Thoracic aorta (tissue), 2 donors: ENCODE measurements around the gene ZNHIT2. TPM values are rescaled to one million over a fixed set of nuclear protein-coding genes. Genes with fewer than 3 reads are reported as not detected.
A peak's percentile ranks its signal among the peaks of the same experiment; 100 is the strongest.

Experiments
- ATAC-seq: fragments of 150-250 bp; one replicate; pipeline ENCODE4 v1.8.0; 2017; ENCODE audit warnings: low read depth; ENCODE audit not compliant: insufficient number of reproducible peaks, low FRiP score
- DNase-seq: peaks from one replicate; pipeline ENCODE4 v3.0.0-alpha.2; 2020; ENCODE audit warnings: low spot score
- H3K27ac ChIP-seq, 2 donors: fragments of 200-600 bp; sonication (generic); 1 replicate in 1 of 2; 2 replicates in 1 of 2; pipeline ENCODE4 v1.5.1; 2016; ENCODE audit warnings: mild to moderate bottlenecking in 2 of 2, moderate library complexity in 2 of 2
- H3K27me3 ChIP-seq: fragments of 200-600 bp; sonication (generic); replicated peaks from 2 replicates; pipeline ENCODE4 v1.6.0; 2016; ENCODE audit warnings: mild to moderate bottlenecking; ENCODE audit not compliant: insufficient read depth
- H3K36me3 ChIP-seq: fragments of 200-600 bp; sonication (generic); one replicate; pipeline ENCODE4 v1.5.1; 2016
- H3K4me1 ChIP-seq, 2 donors: fragments of 200-600 bp; sonication (generic); 1 replicate in 1 of 2; 2 replicates in 1 of 2; pipeline versions ENCODE4 v1.5.1 to v1.6.0; 2016; ENCODE audit warnings: low read depth in 2 of 2, mild to moderate bottlenecking in 1 of 2; ENCODE audit not compliant: control insufficient read depth in 1 of 2
- H3K4me3 ChIP-seq: fragments of 200-600 bp; sonication (generic); 2 replicates; pipeline ENCODE4 v1.5.1; 2016; ENCODE audit warnings: mild to moderate bottlenecking
- H3K9me3 ChIP-seq: fragments of 200-600 bp; sonication (generic); 2 replicates; pipeline ENCODE4 v1.5.1; 2016
- total RNA-seq, 2 donors: library from RNA; depleted of rRNA; stranded (reverse); fragments of >200 nt; gene quantifications; one replicate each; pipeline versions ENCODE4 v1.1.0 to v1.2.3, GENCODE V29; 2016
- TF ChIP-seq, protein P1 (sequence below): fragments of 200-600 bp; sonication (generic); IDR thresholded peaks from one replicate; pipeline ENCODE4 v1.5.1; 2019; ENCODE audit warnings: antibody characterized with exemption

The ZNHIT2 gene
- total RNA-seq, 2 donors from 2014 or later: 10.0 to 13.8 TPM

DNA sequence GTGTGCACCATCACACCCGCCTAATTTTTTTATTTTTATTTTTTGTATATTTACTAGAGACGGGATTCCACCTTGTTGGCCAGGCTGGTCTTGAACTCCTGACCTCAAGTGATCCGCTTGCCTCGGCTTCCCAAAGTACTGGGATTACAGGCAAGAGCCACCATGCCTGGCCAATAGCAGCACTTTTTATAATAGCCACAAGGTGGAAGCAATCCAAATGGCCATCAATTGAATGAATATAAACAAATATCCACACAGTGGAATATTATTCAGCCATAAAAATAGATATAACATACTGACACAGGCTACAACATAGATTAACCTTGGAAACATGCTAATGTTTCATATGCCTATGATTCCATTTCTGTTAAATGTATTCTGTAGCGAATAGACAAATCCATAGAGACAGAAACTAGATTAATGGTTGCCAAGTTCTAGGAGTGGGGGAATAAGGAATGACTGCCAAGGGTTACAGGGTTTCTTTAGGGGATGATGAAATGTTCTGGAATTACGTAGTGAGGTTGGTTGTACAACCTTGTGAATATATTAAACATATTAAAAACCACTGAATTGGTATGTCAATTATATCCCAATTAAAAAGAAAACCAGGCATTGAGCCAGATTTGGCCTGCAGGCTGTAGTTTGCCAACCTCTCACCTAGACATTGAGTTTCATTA lies 16.7 kb downstream of the ZNHIT2 start:
- Histone ChIP-seq H3K36me3 (no peaks in the 10 kb centered on the region), H3K27me3 (no peaks in the 10 kb centered on the region), H3K4me3 (no peak overlapping the region), H3K27ac (no peak overlapping the region), H3K9me3 (no peaks in the 10 kb centered on the region), H3K4me1 (peaks cover 11 to 29% of the 10 kb centered on the region in 2 donors)
- TF ChIP-seq, protein P1, sequence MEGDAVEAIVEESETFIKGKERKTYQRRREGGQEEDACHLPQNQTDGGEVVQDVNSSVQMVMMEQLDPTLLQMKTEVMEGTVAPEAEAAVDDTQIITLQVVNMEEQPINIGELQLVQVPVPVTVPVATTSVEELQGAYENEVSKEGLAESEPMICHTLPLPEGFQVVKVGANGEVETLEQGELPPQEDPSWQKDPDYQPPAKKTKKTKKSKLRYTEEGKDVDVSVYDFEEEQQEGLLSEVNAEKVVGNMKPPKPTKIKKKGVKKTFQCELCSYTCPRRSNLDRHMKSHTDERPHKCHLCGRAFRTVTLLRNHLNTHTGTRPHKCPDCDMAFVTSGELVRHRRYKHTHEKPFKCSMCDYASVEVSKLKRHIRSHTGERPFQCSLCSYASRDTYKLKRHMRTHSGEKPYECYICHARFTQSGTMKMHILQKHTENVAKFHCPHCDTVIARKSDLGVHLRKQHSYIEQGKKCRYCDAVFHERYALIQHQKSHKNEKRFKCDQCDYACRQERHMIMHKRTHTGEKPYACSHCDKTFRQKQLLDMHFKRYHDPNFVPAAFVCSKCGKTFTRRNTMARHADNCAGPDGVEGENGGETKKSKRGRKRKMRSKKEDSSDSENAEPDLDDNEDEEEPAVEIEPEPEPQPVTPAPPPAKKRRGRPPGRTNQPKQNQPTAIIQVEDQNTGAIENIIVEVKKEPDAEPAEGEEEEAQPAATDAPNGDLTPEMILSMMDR: no peak
- ATAC-seq: no peak
- DNase-seq: no peak

DNA sequence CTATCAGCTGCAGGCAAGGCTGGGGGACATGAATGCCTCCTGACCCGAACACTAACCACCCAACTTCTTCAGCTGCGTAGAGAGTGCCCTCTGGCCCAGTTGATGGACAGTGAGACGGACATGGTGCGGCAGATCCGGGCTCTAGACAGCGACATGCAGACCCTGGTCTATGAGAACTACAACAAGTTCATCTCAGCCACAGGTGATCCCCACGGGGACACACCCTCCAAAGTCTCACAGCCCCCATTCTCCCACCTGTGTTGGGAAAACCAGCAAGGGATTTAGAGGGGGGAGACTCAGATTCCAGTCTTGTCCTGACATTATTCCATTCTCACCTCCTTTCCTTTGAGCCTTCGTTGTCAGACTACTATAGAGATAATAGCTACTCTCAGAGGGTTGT lies 20.6 kb downstream of the ZNHIT2 start:
- H3K27me3 ChIP-seq: no peaks in the 10 kb centered on the region
- no peaks in the 10 kb centered on the region for H3K9me3 ChIP-seq
- peaks cover 9 to 21% of the 10 kb centered on the region in 2 donors for H3K4me1 ChIP-seq
- DNase-seq (no peak), ATAC-seq (no peak)
- peak overlapping the region; percentile 97 for H3K4me3 ChIP-seq
- H3K27ac ChIP-seq: peak overlapping the region; percentile 81 to 93
- H3K36me3 ChIP-seq: no peaks in the 10 kb centered on the region
- TF ChIP-seq, protein P1: no peak

DNA sequence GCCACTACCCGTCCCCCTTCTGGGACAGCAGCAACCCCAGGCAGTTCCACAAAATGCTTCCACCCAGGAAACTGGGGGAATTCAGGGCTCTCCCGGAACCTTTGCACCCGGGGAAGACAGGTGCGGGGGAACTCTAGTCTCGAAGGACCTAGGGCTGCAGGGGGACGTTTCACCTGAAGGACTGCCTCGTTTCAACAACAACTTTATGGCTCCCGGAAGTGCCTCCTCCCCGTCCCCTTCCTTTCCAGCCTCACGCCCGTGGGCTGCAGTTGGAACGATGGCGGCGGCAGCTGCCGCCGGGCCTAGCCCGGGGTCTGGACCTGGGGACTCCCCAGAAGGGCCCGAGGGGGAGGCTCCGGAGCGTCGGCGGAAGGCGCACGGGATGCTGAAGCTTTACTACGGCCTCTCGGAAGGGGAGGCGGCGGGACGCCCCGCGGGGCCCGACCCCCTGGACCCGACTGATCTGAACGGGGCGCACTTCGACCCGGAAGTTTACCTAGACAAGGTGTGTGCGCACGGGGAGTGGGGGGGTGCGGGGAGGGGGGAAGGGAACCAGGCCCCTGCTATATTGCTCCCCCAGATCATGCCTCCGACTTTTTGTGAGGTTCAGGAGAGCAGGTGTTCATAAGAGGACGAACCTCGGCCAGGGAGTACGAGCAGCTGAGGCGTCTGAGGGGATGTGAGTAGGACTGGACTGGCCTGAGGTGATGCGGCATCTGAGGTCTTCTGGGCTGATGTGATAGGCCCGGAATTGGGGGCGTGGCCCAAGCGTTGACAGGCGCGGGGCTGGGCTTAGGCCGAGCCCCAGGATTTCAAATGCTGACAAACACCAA lies 21.3 kb downstream of the ZNHIT2 start, which contains the start of gene VPS51:
Gene VPS51 (plus strand): TSS at position 241 of the 833 bp plus-strand sequence. CDS start 37 bp downstream, at position 278.
- H3K27ac ChIP-seq: peak within 1 kb of the TSS; percentile 81 to 93
- TF ChIP-seq, protein P1: no peak
- H3K36me3 ChIP-seq: no peaks in the 10 kb centered on the region
- peak; percentile 72 for DNase-seq
- no peaks in the 10 kb centered on the region for H3K9me3 ChIP-seq
- peak; percentile 76 for ATAC-seq
- no peaks in the 10 kb centered on the region for H3K27me3 ChIP-seq
- H3K4me3 ChIP-seq: peak within 1 kb of the TSS; percentile 97
- peaks cover 9 to 18% of the 10 kb centered on the region in 2 donors for H3K4me1 ChIP-seq

DNA sequence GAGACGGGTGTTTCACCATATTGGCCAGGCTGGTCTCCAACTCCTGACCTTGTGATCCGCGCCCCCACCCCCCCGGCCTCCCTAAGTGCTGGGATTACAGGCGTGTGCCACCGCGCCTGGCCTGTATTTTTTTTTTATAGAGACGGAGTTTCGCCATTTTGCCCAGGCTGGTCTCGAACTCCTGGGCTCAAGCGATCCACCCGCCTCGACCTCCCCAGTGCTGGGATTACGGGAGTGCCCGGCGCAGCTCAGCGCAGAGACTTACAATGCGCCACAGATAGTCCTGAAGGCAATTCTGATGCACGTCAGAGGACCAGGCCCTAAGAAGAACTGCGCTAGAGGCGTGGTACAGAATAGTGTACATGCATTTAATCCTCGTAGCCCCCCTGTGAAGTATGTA lies 22.1 kb downstream of the ZNHIT2 start:
- Histone ChIP-seq H3K27me3 (no peaks in the 10 kb centered on the region), H3K4me3 (peak overlapping the region; percentile 97), H3K27ac (peak overlapping the region; percentile 81 to 93), H3K9me3 (no peaks in the 10 kb centered on the region), H3K4me1 (peaks cover 9 to 18% of the 10 kb centered on the region in 2 donors), H3K36me3 (no peaks in the 10 kb centered on the region)
- TF ChIP-seq, protein P1: no peak
- no peak for ATAC-seq
- no peak for DNase-seq

DNA sequence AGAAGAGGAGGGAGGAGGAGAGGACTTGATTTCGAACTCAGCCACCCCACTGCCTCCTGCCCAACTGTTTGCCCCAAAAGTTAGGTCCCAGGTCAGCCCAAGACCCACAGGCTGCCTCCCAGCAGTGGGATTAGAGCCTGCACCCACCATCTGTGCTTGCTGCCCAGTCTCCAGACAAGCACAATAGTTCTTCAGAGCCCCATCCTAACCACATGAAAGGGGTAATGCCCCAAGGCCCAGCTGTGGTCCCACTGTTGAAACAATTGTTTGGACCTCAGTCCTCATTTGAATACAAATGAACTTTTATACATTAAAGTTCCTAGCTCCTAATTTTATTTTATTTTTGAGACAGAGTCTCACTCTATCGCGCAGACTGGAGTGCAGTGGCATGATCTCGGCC lies 26.9 kb downstream of the ZNHIT2 start:
- peaks cover 0 to 6% of the 10 kb centered on the region in 2 donors for H3K4me1 ChIP-seq
- H3K36me3 ChIP-seq: peaks cover 15% of the 10 kb centered on the region
- H3K27ac ChIP-seq: no peak overlapping the region
- DNase-seq (no peak), ATAC-seq (no peak)
- H3K9me3 ChIP-seq: no peaks in the 10 kb centered on the region
- no peaks in the 10 kb centered on the region for H3K27me3 ChIP-seq
- TF ChIP-seq, protein P1: no peak
- H3K4me3 ChIP-seq: no peak overlapping the region
